ES-I3 (cell line): ENCODE data around the gene PPP6R3.
"Not testable (repeated sequence)": the region's sequence is repeated elsewhere in the genome, so short reads cannot be mapped to it uniquely, and the experiment has no call there.

Experiments
- H3K36me3 ChIP-seq: 2 replicates; pipeline ENCODE4 v1.6.1; 2013; ENCODE audit warnings: mild to moderate bottlenecking, low read length, control low read depth, moderate library complexity; ENCODE audit not compliant: insufficient read depth
- H3K4me1 ChIP-seq: 2 replicates; pipeline ENCODE4 v1.6.1; 2013; ENCODE audit warnings: mild to moderate bottlenecking, control low read depth, low read length; ENCODE audit not compliant: insufficient read depth
- H3K9ac ChIP-seq: 2 replicates; pipeline ENCODE4 v1.6.1; 2013; ENCODE audit warnings: low read depth, mild to moderate bottlenecking, low read length, moderate library complexity
- H3K9me3 ChIP-seq: 2 replicates; pipeline ENCODE4 v1.6.1; 2013; ENCODE audit warnings: mild to moderate bottlenecking, low read length, moderate library complexity; ENCODE audit not compliant: control insufficient read depth, insufficient read depth

PPP6R3 gene

GRCh38 chr11:68440224-68440623 lies 20.3 kb upstream of the PPP6R3 start:
- peaks cover 23% of the 10 kb centered on the region; the same call in 1 of the 2 replicates for H3K4me1 ChIP-seq
- H3K9me3 ChIP-seq: no peaks in the 10 kb centered on the region
- H3K36me3 ChIP-seq: peaks cover 4% of the 10 kb centered on the region
- no peak overlapping the region for H3K9ac ChIP-seq

- Histone ChIP-seq H3K36me3 (peaks cover 4% of the 10 kb centered on the region), H3K9me3 (no peaks in the 10 kb centered on the region), H3K4me1 (peaks cover 23% of the 10 kb centered on the region; the same call in 1 of the 2 replicates), H3K9ac (no peak overlapping the region)
Observed at GRCh38 chr11:68441466-68442230, 18.9 kb upstream of the PPP6R3 start.

- Histone ChIP-seq H3K9me3 (no peaks in the 10 kb centered on the region), H3K9ac (no peak overlapping the region), H3K36me3 (peaks cover 4% of the 10 kb centered on the region; the same call in 1 of the 2 replicates), H3K4me1 (peaks cover 18% of the 10 kb centered on the region; the same call in 1 of the 2 replicates)
Observed at GRCh38 chr11:68442433-68442832, 18.1 kb upstream of the PPP6R3 start.

- no peaks in the 10 kb centered on the region; the same call in 1 of the 2 replicates for H3K36me3 ChIP-seq
- H3K9ac ChIP-seq: no peak overlapping the region
- peaks cover 16% of the 10 kb centered on the region; the same call in 1 of the 2 replicates for H3K4me1 ChIP-seq
- no peaks in the 10 kb centered on the region for H3K9me3 ChIP-seq
Observed at GRCh38 chr11:68444566-68444965, 16.0 kb upstream of the PPP6R3 start.

- no peaks in the 10 kb centered on the region; the same call in 1 of the 2 replicates for H3K36me3 ChIP-seq
- peaks cover 10% of the 10 kb centered on the region; the same call in 1 of the 2 replicates for H3K4me1 ChIP-seq
- H3K9ac ChIP-seq: no peak overlapping the region
- no peaks in the 10 kb centered on the region for H3K9me3 ChIP-seq
Observed at GRCh38 chr11:68445531-68446035, 15.0 kb upstream of the PPP6R3 start.

- Histone ChIP-seq H3K9ac (no peak overlapping the region), H3K4me1 (peaks cover 9% of the 10 kb centered on the region; the same call in 1 of the 2 replicates), H3K9me3 (no peaks in the 10 kb centered on the region), H3K36me3 (no peaks in the 10 kb centered on the region; the same call in 1 of the 2 replicates)
Observed at GRCh38 chr11:68446046-68446725, 14.4 kb upstream of the PPP6R3 start.

GRCh38 chr11:68447015-68447801 lies 13.3 kb upstream of the PPP6R3 start:
- no peaks in the 10 kb centered on the region; the same call in 1 of the 2 replicates for H3K36me3 ChIP-seq
- no peaks in the 10 kb centered on the region; the same call in 1 of the 2 replicates for H3K4me1 ChIP-seq
- no peaks in the 10 kb centered on the region for H3K9me3 ChIP-seq
- no peak overlapping the region for H3K9ac ChIP-seq

- H3K36me3 ChIP-seq, H3K4me1 ChIP-seq, H3K9me3 ChIP-seq, H3K9ac ChIP-seq: not testable (repeated sequence)
Observed at GRCh38 chr11:68447914-68448313, 12.6 kb upstream of the PPP6R3 start.

GRCh38 chr11:68448604-68449011 lies 11.9 kb upstream of the PPP6R3 start:
- H3K9ac ChIP-seq: no peak overlapping the region
- no peaks in the 10 kb centered on the region; the same call in 1 of the 2 replicates for H3K4me1 ChIP-seq
- H3K36me3 ChIP-seq: no peaks in the 10 kb centered on the region; the same call in 1 of the 2 replicates
- H3K9me3 ChIP-seq: no peaks in the 10 kb centered on the region

GRCh38 chr11:68449951-68450350 lies 10.6 kb upstream of the PPP6R3 start:
- Histone ChIP-seq H3K36me3 (no peaks in the 10 kb centered on the region; the same call in 1 of the 2 replicates), H3K9me3 (no peaks in the 10 kb centered on the region), H3K9ac (no peak overlapping the region), H3K4me1 (peaks cover 1% of the 10 kb centered on the region; the same call in 1 of the 2 replicates)

GRCh38 chr11:68450711-68451110 lies 9.8 kb upstream of the PPP6R3 start:
- Histone ChIP-seq H3K9ac (no peak overlapping the region), H3K9me3 (no peaks in the 10 kb centered on the region), H3K4me1 (peaks cover 6% of the 10 kb centered on the region; the same call in 1 of the 2 replicates), H3K36me3 (no peaks in the 10 kb centered on the region; the same call in 1 of the 2 replicates)

GRCh38 chr11:68454767-68455166 lies 5.8 kb upstream of the PPP6R3 start:
- Histone ChIP-seq H3K9ac (no peak overlapping the region), H3K9me3 (no peaks in the 10 kb centered on the region), H3K4me1 (peaks cover 6% of the 10 kb centered on the region; the same call in 1 of the 2 replicates), H3K36me3 (no peaks in the 10 kb centered on the region)

GRCh38 chr11:68455485-68455884 lies 5.1 kb upstream of the PPP6R3 start:
- Histone ChIP-seq H3K9ac (no peak overlapping the region), H3K4me1 (peaks cover 6% of the 10 kb centered on the region; the same call in 1 of the 2 replicates), H3K9me3 (no peaks in the 10 kb centered on the region), H3K36me3 (no peaks in the 10 kb centered on the region)
